GM21723 (cell line): ENCODE measurements around the gene ASCL1.
A peak's percentile ranks its signal among the peaks of the same experiment; 100 is the strongest.

ENCODE experiments used
- ATAC-seq: cut with Tn5 transposase; IDR thresholded peaks from one replicate; pipeline ENCODE4 v1.9.1; 2021; ENCODE audit warnings: mild to moderate bottlenecking, moderate library complexity; ENCODE audit not compliant: unreplicated experiment

The ASCL1 gene

GRCh38 chr12:102950950-102951619, 6.4 kb upstream of the ASCL1 start:
- ATAC-seq, result no peak

- ATAC-seq, result no peak
Measured at GRCh38 chr12:102951841-102952240, 5.6 kb upstream of the ASCL1 start.

GRCh38 chr12:102953221-102953620, 4.3 kb upstream of the ASCL1 start:
- ATAC-seq, result no peak

- no peak for ATAC-seq
Measured at GRCh38 chr12:102954134-102954533, 3.3 kb upstream of the ASCL1 start.

- ATAC-seq, result no peak
Measured at GRCh38 chr12:102955926-102956737, 1.3 kb upstream of the ASCL1 start.

- ATAC-seq, result no peak
Measured at GRCh38 chr12:102956738-102957327, 641 bp upstream of the ASCL1 start.

GRCh38 chr12:102958073-102958829, 777 bp downstream of the ASCL1 start:
- ATAC-seq, result peak; percentile 74

- ATAC-seq, result peak; percentile 1
Measured at GRCh38 chr12:102958830-102959176, 1.3 kb downstream of the ASCL1 start.

- ATAC-seq, result no peak
Measured at GRCh38 chr12:102959391-102959790, 1.9 kb downstream of the ASCL1 start.

GRCh38 chr12:102960766-102961465, 3.4 kb downstream of the ASCL1 start:
- no peak for ATAC-seq

- no peak for ATAC-seq
Measured at GRCh38 chr12:102961466-102961855, 4.0 kb downstream of the ASCL1 start.

- ATAC-seq, result no peak
Measured at GRCh38 chr12:102962532-102962931, 5.1 kb downstream of the ASCL1 start.

GRCh38 chr12:102962986-102963385, 5.5 kb downstream of the ASCL1 start:
- ATAC-seq, result no peak

- ATAC-seq, result no peak
Measured at GRCh38 chr12:102963796-102964195, 6.3 kb downstream of the ASCL1 start.

- ATAC-seq, result peak; percentile 63
Measured at GRCh38 chr12:102964872-102965271, 7.4 kb downstream of the ASCL1 start.

GRCh38 chr12:102965281-102966155, 8.0 kb downstream of the ASCL1 start:
- ATAC-seq, result peak; percentile 28

- ATAC-seq, result no peak
Measured at GRCh38 chr12:102966200-102966863, 8.9 kb downstream of the ASCL1 start.

- no peak for ATAC-seq
Measured at GRCh38 chr12:102970780-102971179, 13.3 kb downstream of the ASCL1 start.

GRCh38 chr12:102971227-102971626, 13.8 kb downstream of the ASCL1 start:
- ATAC-seq, result no peak
